K562 (cell line): ENCODE measurements around the gene CREB3L2. TPM values are rescaled to one million over a fixed set of nuclear protein-coding genes. Genes with fewer than 3 reads are reported as not detected.
A peak's percentile ranks its signal among the peaks of the same experiment; 100 is the strongest.

Experiments used
- BACH1 ChIP-seq: fragments of 200-800 bp; sonication (Bioruptor generic); IDR thresholded peaks from 2 replicates; pipeline ENCODE4 v1.6.1; 2016; ENCODE audit warnings: missing genetic modification characterization, missing compliant biosample characterization
- BDP1 ChIP-seq: IDR thresholded peaks from 3 replicates; pipeline ENCODE4 v1.6.1; 2011; ENCODE audit not compliant: insufficient read length, insufficient read depth
- CC2D1A ChIP-seq: fragments of 450-650 bp; IDR thresholded peaks from 2 replicates; pipeline ENCODE4 v1.6.1; 2017; ENCODE audit warnings: mild to moderate bottlenecking
- EGR1 ChIP-seq: fragments of 450-650 bp; conservative IDR thresholded peaks from 2 replicates; pipeline ENCODE4 v1.6.1; 2017; ENCODE audit warnings: mild to moderate bottlenecking
- ELF4 ChIP-seq: fragments of 450-650 bp; formaldehyde crosslinking; IDR thresholded peaks from 2 replicates; pipeline ENCODE4 v1.4.0; 2022; ENCODE audit warnings: missing genetic modification characterization
- ETS2 ChIP-seq: IDR thresholded peaks from 2 replicates; pipeline ENCODE4 v1.6.1; 2016; ENCODE audit warnings: borderline replicate concordance, missing genetic modification characterization, mild to moderate bottlenecking, moderate library complexity, missing compliant biosample characterization; ENCODE audit not compliant: poor library complexity, severe bottlenecking
- GABPB1 ChIP-seq: sonication (generic); formaldehyde crosslinking; IDR thresholded peaks from 2 replicates; pipeline ENCODE4 v1.8.0; 2022; ENCODE audit warnings: mild to moderate bottlenecking, missing genetic modification reagents
- GATAD2B ChIP-seq: fragments of 450-650 bp; IDR thresholded peaks from 2 replicates; pipeline ENCODE4 v1.6.1; 2017; ENCODE audit warnings: mild to moderate bottlenecking, borderline replicate concordance
- MTA2 ChIP-seq: fragments of 450-650 bp; IDR thresholded peaks from 2 replicates; pipeline ENCODE4 v1.6.1; 2016; ENCODE audit warnings: low read depth
- NBN ChIP-seq: fragments of 450-650 bp; IDR thresholded peaks from 2 replicates; pipeline ENCODE4 v1.6.1; 2016; ENCODE audit warnings: low read depth, mild to moderate bottlenecking
- NCOR1 ChIP-seq: fragments of 450-650 bp; IDR thresholded peaks from 2 replicates; pipeline ENCODE4 v1.6.1; 2016; ENCODE audit warnings: mild to moderate bottlenecking, moderate library complexity
- NEUROD1 ChIP-seq: fragments of 150-350 bp; IDR thresholded peaks from 2 replicates; pipeline ENCODE4 v1.6.1; 2014; ENCODE audit warnings: borderline replicate concordance, low read length, low read depth; ENCODE audit not compliant: partially characterized antibody
- RCOR1 ChIP-seq, 2 experiments: IDR thresholded peaks; 2 replicates each; pipeline ENCODE4 v1.6.1; 2012; ENCODE audit warnings: low read depth in 2 of 2, low read length in 2 of 2, borderline replicate concordance in 1 of 2, improper control_type of control experiment in 1 of 2
- RNF2 ChIP-seq: sonication (generic); IDR thresholded peaks from 2 replicates; pipeline ENCODE4 v1.6.1; 2016
- SREBF2 ChIP-seq: sonication (generic); formaldehyde crosslinking; IDR thresholded peaks from 2 replicates; pipeline ENCODE4 v1.4.0; 2020; ENCODE audit warnings: mild to moderate bottlenecking, missing genetic modification reagents
- SRF ChIP-seq, 2 experiments: fragments of 250-450, 450-650 bp in 1 of 2; sonication (Bioruptor Pico) in 1 of 2; sonication (generic) in 1 of 2; formaldehyde crosslinking; IDR thresholded peaks; 2 replicates each; pipeline versions ENCODE4 v1.5.0 to v1.5.1; 2020 to 2022; ENCODE audit warnings: mild to moderate bottlenecking in 1 of 2, missing genetic modification reagents in 1 of 2
- ZEB2 ChIP-seq: fragments of 450-650 bp; IDR thresholded peaks from 2 replicates; pipeline ENCODE4 v1.6.1; 2016
- ZNF316 ChIP-seq: fragments of 450-650 bp; IDR thresholded peaks from 2 replicates; pipeline ENCODE4 v1.6.1; 2016
- ZNF766 ChIP-seq: fragments of 200-800 bp; sonication (Bioruptor generic); conservative IDR thresholded peaks from 2 replicates; pipeline ENCODE4 v1.6.1; 2016; ENCODE audit warnings: missing genetic modification characterization, missing compliant biosample characterization
- polyA plus RNA-seq, 8 experiments: library from polyadenylated mRNA; depleted of rRNA in 4 of 8; stranded (reverse) in 5 of 8; unstranded in 3 of 8; fragments of >200 nt; fragmentation: Nextera tagmentation in 2 of 8; fragmentation: Illumina TruSeq in 1 of 8; extraction: Ambion mirVana in 2 of 8; extraction: Trizol in 1 of 8; gene quantifications; 2 replicates each; pipeline versions ENCODE4 v1.2.1 to v1.2.3, GENCODE V29; 2011 to 2014; ENCODE audit warnings: inconsistent platforms in 1 of 8, missing spikeins in 1 of 8
- total RNA-seq, 7 experiments: library from RNA; depleted of rRNA in 6 of 7; stranded (reverse); fragments of >200 nt in 6 of 7; fragmentation: Illumina TruSeq in 2 of 7; extraction: Trizol in 2 of 7; gene quantifications; 2 replicates each; pipeline versions ENCODE4 v1.2.1 to v1.2.3, GENCODE V29; 2011 to 2021; ENCODE audit warnings: low replicate concordance in 1 of 7
- TF ChIP-seq, protein P1 (sequence below): fragments of 450-650 bp; IDR thresholded peaks from 2 replicates; pipeline ENCODE4 v1.6.1; 2016; ENCODE audit warnings: low read depth
- TF ChIP-seq, protein P2 (sequence below): fragments of 450-650 bp; formaldehyde crosslinking; IDR thresholded peaks from 2 replicates; pipeline ENCODE4 v1.4.0; 2022; ENCODE audit warnings: mild to moderate bottlenecking, moderate library complexity

The CREB3L2 gene
- total and polyA plus RNA-seq, 9 of the 15 experiments (the other 6 are each of a cell fraction or from before 2014, with no cell fraction given) = 7.1 to 45.6 (median 15.8) TPM

DNA sequence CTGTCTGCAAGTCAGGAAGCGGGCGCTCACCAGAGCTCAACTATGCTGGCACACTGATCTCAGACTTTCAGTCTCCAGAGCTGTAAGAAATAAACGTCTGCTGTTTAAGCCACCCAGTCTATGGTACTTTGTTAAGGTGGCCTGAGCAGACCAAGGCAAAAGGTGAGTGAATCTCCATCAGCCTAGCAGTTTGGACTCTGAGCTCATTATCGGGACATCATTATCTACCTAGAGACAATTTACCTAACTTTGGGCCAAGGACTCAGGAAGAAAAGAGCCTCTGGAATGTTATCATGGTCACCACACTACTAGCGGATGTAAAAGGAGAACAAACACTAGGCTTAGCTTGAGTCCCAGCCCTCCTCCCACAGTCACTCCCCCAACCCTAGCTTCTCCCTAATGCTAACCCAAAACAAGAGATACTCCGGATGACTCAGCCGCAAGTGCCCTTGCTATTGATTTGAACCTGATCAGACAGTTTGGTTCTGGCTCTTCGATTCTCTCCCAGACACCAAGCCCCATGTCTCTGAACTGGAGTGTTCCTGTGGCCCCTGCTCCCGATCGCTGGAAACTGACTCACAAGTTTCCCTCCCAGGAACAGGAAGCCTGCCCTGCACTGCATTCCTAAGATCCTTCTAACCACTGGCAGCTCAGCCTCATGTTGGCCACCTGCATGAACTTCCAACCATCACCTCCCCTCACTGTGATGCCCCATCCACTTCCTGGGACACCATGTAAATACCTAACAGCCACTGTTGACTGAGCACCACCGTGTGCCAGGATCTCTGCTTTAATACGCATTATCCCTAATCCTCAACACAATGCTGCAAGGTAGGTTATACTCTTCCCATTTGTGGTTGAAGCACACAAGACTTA, 34.5 kb downstream of the CREB3L2 start (continued):
- TF ChIP-seq, protein P1, sequence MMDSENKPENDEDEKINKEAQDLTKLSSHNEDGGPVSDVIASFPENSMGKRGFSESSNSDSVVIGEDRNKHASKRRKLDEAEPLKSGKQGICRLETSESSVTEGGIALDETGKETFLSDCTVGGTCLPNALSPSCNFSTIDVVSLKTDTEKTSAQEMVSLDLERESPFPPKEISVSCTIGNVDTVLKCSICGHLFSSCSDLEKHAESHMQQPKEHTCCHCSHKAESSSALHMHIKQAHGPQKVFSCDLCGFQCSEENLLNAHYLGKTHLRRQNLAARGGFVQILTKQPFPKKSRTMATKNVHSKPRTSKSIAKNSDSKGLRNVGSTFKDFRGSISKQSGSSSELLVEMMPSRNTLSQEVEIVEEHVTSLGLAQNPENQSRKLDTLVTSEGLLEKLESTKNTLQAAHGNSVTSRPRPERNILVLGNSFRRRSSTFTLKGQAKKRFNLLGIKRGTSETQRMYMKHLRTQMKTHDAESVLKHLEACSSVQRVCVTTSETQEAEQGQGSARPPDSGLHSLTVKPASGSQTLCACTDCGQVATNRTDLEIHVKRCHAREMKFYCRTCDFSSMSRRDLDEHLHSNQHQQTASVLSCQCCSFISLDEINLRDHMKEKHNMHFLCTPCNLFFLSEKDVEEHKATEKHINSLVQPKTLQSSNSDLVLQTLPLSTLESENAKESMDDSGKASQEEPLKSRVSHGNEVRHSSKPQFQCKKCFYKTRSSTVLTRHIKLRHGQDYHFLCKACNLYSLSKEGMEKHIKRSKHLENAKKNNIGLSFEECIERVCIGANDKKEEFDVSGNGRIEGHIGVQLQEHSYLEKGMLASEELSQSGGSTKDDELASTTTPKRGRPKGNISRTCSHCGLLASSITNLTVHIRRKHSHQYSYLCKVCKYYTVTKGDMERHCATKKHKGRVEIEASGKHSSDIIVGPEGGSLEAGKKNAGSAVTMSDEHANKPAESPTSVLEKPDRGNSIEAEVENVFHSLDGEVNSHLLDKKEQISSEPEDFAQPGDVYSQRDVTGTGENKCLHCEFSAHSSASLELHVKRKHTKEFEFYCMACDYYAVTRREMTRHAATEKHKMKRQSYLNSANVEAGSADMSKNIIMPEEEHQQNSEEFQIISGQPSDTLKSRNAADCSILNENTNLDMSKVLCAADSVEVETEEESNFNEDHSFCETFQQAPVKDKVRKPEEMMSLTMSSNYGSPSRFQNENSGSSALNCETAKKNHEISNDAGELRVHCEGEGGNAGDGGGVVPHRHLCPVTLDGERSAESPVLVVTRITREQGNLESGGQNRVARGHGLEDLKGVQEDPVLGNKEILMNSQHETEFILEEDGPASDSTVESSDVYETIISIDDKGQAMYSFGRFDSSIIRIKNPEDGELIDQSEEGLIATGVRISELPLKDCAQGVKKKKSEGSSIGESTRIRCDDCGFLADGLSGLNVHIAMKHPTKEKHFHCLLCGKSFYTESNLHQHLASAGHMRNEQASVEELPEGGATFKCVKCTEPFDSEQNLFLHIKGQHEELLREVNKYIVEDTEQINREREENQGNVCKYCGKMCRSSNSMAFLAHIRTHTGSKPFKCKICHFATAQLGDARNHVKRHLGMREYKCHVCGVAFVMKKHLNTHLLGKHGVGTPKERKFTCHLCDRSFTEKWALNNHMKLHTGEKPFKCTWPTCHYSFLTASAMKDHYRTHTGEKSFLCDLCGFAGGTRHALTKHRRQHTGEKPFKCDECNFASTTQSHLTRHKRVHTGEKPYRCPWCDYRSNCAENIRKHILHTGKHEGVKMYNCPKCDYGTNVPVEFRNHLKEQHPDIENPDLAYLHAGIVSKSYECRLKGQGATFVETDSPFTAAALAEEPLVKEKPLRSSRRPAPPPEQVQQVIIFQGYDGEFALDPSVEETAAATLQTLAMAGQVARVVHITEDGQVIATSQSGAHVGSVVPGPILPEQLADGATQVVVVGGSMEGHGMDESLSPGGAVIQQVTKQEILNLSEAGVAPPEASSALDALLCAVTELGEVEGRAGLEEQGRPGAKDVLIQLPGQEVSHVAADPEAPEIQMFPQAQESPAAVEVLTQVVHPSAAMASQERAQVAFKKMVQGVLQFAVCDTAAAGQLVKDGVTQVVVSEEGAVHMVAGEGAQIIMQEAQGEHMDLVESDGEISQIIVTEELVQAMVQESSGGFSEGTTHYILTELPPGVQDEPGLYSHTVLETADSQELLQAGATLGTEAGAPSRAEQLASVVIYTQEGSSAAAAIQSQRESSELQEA = no peak
- TF ChIP-seq ZNF316 (peak; percentile 72), NBN (peak; percentile 79), NEUROD1 (peak; percentile 79), GATAD2B (peak; percentile 67), ELF4 (CRISPR knock-in tag) (0 out of 2 replicates have a peak, but pooled peaks have one; percentile 26), CC2D1A (peak; percentile 29), BACH1 (tag) (0 out of 2 replicates have a peak, but pooled peaks have one; percentile 24), ETS2 (tag) (no peak), SRF (CRISPR knock-in tag; IDR thresholded peaks at IDR 0.05) (0 out of 4 replicates have a peak, but pooled peaks of 1 of the 2 experiments have one; percentile 60), SREBF2 (CRISPR knock-in tag) (no peak), MTA2 (peak; percentile 72), GABPB1 (CRISPR knock-in tag) (peak; percentile 54; the same call in 1 of the 2 replicates), RNF2 (0 out of 2 replicates have a peak, but pooled peaks have one; percentile 46), NCOR1 (peak; percentile 75), BDP1 (no peak), RCOR1 (IDR thresholded peaks at IDR 0.05; ENCODE audit: borderline replicate concordance in 1 of 2, low read depth in 2 of 2, low read length in 2 of 2) (peak; percentile 28 to 86; a peak in 3 of 4 replicates), ZNF766 (CRISPR knock-in tag) (peak; percentile 57; the same call in 1 of the 2 replicates), EGR1 (peak; percentile 41), ZEB2 (peak; percentile 100)
- TF ChIP-seq, protein P2, sequence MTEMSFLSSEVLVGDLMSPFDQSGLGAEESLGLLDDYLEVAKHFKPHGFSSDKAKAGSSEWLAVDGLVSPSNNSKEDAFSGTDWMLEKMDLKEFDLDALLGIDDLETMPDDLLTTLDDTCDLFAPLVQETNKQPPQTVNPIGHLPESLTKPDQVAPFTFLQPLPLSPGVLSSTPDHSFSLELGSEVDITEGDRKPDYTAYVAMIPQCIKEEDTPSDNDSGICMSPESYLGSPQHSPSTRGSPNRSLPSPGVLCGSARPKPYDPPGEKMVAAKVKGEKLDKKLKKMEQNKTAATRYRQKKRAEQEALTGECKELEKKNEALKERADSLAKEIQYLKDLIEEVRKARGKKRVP = no peak
